GM18861 (cell line): Measurements from ENCODE around the gene ALCAM.
A peak's percentile ranks its signal among the peaks of the same experiment; 100 is the strongest.

Experiments
- ATAC-seq: cut with Tn5 transposase; IDR thresholded peaks from one replicate; pipeline ENCODE4 v1.9.1; 2021; ENCODE audit not compliant: unreplicated experiment

Gene ALCAM

GRCh38 chr3:105366326-105367062 lies at the start of gene ALCAM:
ALCAM (plus strand) TSS chr3:105366909.
- ATAC-seq: peak; percentile 53

GRCh38 chr3:105317841-105318240 lies 48.9 kb upstream of the ALCAM start:
- no peak for ATAC-seq

GRCh38 chr3:105322570-105323273 lies 44.0 kb upstream of the ALCAM start:
- peak; percentile 96 for ATAC-seq

GRCh38 chr3:105323274-105323599 lies 43.5 kb upstream of the ALCAM start:
- ATAC-seq: no peak

GRCh38 chr3:105324951-105325350 lies 41.8 kb upstream of the ALCAM start:
- no peak for ATAC-seq

- ATAC-seq: no peak
Measured at GRCh38 chr3:105327662-105328337, 38.9 kb upstream of the ALCAM start.

- ATAC-seq: no peak
Measured at GRCh38 chr3:105328338-105328730, 38.4 kb upstream of the ALCAM start.

GRCh38 chr3:105332961-105333360 lies 33.7 kb upstream of the ALCAM start:
- ATAC-seq: no peak

- ATAC-seq: peak; percentile 76
Measured at GRCh38 chr3:105334138-105334882, 32.4 kb upstream of the ALCAM start.

- no peak for ATAC-seq
Measured at GRCh38 chr3:105339946-105340345, 26.8 kb upstream of the ALCAM start.

GRCh38 chr3:105343991-105344390 lies 22.7 kb upstream of the ALCAM start:
- ATAC-seq: no peak

- no peak for ATAC-seq
Measured at GRCh38 chr3:105345156-105345555, 21.6 kb upstream of the ALCAM start.

- peak; percentile 94 for ATAC-seq
Measured at GRCh38 chr3:105347625-105348302, 18.9 kb upstream of the ALCAM start.

GRCh38 chr3:105348307-105348706 lies 18.4 kb upstream of the ALCAM start:
- no peak for ATAC-seq

GRCh38 chr3:105349684-105350387 lies 16.9 kb upstream of the ALCAM start:
- ATAC-seq: no peak

GRCh38 chr3:105351821-105352220 lies 14.9 kb upstream of the ALCAM start:
- ATAC-seq: no peak

GRCh38 chr3:105352976-105353375 lies 13.7 kb upstream of the ALCAM start:
- no peak for ATAC-seq

- ATAC-seq: peak; percentile 47
Measured at GRCh38 chr3:105353485-105354161, 13.1 kb upstream of the ALCAM start.

GRCh38 chr3:105354429-105354828 lies 12.3 kb upstream of the ALCAM start:
- ATAC-seq: no peak
